ENCODE data around the gene CELF2.

DNA sequence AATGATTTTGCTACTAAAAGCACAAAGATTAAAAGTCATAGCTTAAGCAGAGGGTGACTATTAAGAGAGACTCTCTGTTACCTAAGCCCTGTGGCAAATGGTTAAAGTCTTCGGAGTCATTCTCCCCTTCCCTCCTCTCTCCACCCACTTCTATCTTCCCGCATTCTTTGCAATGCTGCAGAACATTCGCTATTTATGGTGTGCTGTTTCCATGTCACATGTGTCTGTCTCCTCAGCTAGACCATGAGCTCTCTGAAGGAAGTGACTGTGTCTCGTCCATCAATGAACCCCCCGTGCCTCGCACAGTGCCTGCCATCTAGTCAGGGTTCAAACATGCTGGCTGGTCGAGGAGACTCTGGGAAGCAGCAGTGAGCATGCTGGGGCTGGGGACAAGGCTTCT is 321.3 kb downstream of the CELF2 start:
- TF ChIP-seq ZC3H10 (CRISPR knock-in tag; IDR thresholded peaks at IDR 0.05), result no peak
- no peak for TF ChIP-seq RARB (CRISPR knock-in tag; IDR thresholded peaks at IDR 0.05)
- TF ChIP-seq, protein P1, sequence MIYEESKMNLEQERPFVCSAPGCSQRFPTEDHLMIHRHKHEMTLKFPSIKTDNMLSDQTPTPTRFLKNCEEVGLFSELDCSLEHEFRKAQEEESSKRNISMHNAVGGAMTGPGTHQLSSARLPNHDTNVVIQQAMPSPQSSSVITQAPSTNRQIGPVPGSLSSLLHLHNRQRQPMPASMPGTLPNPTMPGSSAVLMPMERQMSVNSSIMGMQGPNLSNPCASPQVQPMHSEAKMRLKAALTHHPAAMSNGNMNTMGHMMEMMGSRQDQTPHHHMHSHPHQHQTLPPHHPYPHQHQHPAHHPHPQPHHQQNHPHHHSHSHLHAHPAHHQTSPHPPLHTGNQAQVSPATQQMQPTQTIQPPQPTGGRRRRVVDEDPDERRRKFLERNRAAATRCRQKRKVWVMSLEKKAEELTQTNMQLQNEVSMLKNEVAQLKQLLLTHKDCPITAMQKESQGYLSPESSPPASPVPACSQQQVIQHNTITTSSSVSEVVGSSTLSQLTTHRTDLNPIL (CRISPR knock-in tag; IDR thresholded peaks at IDR 0.05; ENCODE audit: low read depth), result no peak

Measured in SK-N-SH treated with all-trans-retinoic acid at 6 μM for 48 hours (cell line).